ENCODE measurements around the gene APBB1IP. TPM values are rescaled to one million over a fixed set of nuclear protein-coding genes. Genes with fewer than 3 reads are reported as not detected.
"Not testable (repeated sequence)": the region's sequence is repeated elsewhere in the genome, so short reads cannot be mapped to it uniquely, and the experiment has no call there.

Gene APBB1IP
- total RNA-seq, 1 experiment from 2014 or later, result not detected

DNA sequence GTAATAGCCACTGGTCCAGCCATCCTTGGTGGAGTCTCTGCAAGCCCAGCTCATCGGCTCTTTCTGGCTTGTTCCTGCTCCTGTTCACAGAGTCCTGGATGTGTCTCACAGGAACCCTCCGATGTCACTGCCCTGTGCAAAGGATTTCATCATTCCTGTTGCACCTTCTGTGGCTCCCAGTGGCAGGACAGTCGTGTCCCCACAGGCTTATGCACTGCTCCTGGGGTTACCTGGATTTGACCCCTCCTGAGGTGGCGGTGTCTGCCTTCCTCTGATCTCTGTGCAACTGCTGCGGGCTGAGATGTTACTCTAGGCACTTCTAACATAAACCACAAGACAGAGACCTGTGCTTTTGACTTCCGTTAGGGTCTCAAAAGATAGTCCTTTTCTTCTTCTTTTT is 30.6 kb downstream of the APBB1IP start:
- in situ Hi-C loops (cut with HindIII; ENCODE audit: low sequenced_read_pairs), result no loop called here
- DNase-seq (ENCODE audit: low spot score), result no peak

DNA sequence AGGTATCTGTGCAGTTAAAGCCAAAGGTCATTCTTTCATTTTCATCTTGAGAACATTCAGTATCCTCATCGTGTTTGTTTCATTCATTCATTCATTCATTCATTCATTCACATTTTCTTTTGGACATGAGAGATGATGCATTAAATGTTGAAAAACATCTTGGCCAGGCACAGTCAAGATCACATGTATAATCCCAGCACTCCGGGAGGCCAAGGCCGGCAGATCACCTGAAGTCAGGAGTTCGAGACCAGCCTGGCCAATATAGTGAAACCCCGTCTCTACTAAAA is 34.3 kb downstream of the APBB1IP start:
- no peak for DNase-seq (ENCODE audit: low spot score)

DNA sequence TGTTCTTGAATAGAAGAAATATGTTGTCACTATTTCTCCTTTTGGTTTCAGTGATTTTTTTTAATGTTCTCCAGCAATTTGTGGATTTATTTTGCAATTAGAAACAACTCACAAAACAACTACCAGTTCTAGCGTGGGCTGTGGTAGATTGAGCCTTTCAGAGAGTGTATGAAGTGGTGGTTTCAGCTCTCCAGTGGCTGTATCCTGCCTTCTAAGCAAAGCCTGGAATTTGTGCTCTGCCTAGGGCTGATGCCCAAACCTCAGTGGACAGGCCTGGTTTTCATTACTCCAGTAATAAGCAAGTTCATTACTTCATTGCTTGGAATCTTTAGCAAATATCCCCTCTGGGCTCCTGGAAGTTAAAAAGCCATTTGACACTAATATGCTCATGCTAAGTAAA is 35.9 kb downstream of the APBB1IP start:
- in situ Hi-C loops (cut with HindIII; ENCODE audit: low sequenced_read_pairs), result no loop called here
- no peak for DNase-seq (ENCODE audit: low spot score)

More for the DNA sequence above, 34.3 kb downstream of the APBB1IP start:
- in situ Hi-C loops (cut with HindIII; ENCODE audit: low sequenced_read_pairs), result no loop called here

DNA sequence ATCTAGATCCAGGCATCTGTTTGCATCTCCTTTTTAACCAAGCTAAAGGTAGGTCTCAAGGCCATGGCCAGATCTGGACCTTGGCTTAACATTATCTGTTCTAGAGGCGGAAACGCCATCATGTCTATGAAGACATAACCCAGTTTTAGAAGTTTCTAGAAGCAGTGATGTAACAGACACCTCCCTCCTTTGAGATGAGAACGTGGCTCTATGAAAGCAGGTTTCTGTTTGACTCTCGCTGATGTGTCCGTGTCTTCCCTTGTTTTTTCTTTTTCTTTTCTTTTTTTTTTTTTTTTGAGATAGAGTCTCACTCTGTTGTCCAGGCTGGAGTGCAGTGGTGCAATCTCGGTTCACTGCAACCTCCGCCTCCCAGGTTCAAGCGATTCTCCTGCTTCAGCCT is 36.7 kb downstream of the APBB1IP start:
- DNase-seq (ENCODE audit: low spot score); in situ Hi-C loops (cut with HindIII; ENCODE audit: low sequenced_read_pairs): not testable (repeated sequence)

DNA sequence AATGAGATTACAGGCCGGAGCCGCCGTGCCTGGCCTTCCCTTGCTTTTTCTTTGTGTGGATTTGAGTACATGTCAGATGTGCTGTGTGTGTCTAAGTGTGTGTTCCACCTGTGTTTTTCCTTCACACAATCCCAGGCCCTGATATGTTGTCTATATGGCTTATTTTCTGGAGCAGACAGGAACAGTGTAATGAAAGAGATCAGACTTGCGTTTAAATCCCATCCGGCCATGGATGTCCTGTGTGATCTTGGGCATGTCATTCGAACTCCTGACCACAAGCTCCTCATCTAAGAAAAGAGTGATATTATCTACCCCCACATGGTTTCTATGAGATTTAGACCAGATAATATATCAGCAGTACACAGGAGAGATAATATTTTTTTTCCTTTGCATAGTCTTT is 37.2 kb downstream of the APBB1IP start:
- in situ Hi-C loops (cut with HindIII; ENCODE audit: low sequenced_read_pairs), result no loop called here
- DNase-seq (ENCODE audit: low spot score), result no peak

DNA sequence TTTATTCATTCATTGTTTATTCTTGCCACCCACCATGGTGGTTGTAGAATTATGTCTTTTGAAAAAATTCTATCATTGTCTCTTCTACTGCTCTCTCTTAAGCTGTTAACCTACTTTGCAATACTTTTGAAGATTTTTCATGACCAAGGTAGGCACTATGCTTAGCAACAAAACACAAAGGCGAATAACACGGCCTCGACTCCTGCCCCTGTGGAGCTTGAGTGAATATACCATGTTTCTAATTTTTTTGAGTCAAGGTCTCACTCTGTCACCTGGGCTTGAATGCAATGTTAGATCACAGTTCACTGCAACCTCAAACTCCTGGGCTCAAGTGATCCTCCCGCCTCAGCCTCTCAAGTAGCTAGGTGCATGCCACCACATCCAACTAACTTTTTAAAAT is 39.4 kb downstream of the APBB1IP start:
- in situ Hi-C loops (cut with HindIII; ENCODE audit: low sequenced_read_pairs), result no loop called here
- DNase-seq (ENCODE audit: low spot score), result no peak

DNA sequence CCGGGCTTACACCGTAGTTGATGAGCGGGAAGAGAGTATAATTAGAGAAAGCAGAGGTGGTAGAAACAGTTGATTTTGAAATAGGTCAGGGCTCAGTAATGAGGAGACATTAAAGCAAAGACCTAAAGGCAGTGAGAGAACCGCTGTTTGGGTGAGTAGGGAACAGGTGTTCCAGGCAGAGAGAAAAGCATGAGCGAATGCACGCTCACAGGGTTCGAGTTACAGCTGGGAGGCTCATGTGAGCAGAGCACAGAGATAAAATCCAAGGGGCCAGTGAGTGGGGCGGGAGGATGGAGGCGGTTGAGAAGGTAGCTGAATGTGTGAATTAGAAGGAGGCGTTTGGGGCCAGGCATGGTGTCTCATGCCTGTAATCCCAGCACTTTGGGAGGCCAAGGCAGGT is 39.9 kb downstream of the APBB1IP start:
- in situ Hi-C loops (cut with HindIII; ENCODE audit: low sequenced_read_pairs), result no loop called here
- DNase-seq (ENCODE audit: low spot score), result no peak

DNA sequence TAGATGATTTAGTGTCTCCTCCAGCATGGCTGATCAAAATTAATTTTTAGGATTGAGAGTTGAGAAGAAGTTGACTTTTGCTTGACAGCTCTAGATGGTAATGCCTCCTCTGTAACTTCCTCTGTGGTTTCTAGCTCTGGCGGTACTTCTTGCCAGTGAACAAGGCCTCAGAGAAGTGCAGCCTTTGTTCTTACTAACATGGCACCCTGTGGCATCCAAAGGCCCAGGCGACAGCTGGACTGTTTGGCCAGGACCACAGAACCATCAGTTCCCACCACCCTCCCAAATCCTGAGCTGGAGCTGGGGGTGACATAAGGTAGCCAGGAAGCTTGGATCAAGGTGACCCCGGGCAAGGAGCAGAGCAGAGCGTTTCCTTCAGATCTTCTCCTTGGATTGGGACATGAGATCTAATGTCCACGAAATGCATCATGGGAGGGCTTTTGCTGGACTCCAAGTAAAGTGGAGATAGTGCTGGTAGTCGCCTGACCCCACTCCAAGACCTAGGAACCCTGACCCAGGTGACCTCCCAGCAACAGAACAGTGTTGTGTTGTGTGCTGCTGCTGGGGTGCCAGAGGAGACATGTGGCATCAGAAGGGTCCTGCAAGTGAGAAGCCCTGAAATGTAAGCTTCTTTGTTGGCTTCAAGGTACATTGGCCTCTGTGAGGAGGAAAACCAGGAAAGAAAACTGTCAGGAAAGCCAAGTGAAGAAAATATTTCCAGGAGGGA is 41.8 kb downstream of the APBB1IP start:
- DNase-seq (ENCODE audit: low spot score), result no peak

DNA sequence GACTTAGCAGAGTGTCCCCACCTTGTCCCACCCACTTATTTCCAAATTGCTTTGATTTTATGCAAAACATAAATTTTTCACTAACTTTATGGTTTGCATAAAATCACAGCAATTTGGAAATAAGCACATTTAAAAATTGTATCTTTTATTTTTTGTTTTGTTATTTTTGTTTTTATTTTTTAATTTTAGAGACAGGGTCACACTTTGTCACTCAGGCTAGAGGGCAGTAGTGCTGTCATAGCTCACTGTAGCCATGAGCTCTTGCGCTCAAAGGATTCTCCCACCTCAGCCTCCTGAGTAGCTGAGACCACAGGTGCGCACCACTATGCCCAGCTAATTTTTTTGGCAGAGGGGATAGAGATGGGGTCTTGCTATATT is 43.2 kb downstream of the APBB1IP start:
- no peak for DNase-seq (ENCODE audit: low spot score)
- in situ Hi-C loops (cut with HindIII; ENCODE audit: low sequenced_read_pairs), result no loop called here

More for the DNA sequence above, 41.8 kb downstream of the APBB1IP start:
- in situ Hi-C loops (cut with HindIII; ENCODE audit: low sequenced_read_pairs), result no loop called here

DNA sequence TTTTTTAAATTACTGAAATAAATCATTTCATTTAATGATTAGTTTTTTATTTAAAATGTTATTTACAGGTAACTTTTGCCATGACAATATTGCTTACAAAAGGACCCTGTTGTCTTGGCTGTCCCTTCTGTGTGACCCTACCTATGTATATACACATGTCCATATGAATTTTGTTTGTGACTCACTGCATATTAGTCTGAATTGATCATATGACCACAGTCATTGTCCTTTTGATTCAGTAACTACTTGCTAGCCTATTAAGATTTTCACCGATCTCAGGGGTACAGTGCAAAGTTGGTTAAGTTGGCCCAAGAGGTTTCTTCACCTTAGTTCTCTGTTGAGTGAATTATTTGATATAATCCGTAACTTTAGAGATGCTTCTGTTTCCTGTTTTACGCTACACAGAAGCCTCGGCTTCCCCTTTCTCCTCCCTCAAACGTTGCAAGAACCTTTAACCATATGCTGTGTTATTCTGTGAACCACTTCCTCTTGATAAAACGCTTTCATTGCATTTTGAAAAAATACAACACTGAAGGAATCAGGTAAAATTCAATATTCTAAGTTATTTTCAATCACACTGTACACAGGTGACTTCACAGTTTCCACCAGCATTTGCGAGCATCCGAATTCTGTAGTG is 43.9 kb downstream of the APBB1IP start:
- in situ Hi-C loops (cut with HindIII; ENCODE audit: low sequenced_read_pairs), result no loop called here
- no peak for DNase-seq (ENCODE audit: low spot score)

DNA sequence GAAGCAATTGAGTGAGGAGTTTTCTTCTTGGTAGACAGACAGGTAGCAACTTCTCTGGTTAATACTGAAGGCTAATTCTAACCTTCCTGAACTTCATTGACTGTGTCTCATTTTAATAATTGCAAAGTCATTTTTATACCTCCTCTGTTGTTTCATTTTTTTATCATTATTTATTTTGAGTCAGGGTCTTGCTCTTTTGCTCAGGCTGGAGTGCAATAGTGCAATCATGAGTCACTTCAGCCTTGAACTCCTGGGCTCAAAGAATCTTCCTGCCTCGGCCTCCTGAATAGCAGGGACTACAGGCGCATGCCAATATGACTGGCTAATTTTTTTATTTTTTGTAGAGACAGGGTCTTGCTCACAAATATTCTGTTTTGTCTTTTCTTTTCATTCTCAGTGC is 45.4 kb downstream of the APBB1IP start:
- in situ Hi-C loops (cut with HindIII; ENCODE audit: low sequenced_read_pairs), result no loop called here
- DNase-seq (ENCODE audit: low spot score), result no peak

DNA sequence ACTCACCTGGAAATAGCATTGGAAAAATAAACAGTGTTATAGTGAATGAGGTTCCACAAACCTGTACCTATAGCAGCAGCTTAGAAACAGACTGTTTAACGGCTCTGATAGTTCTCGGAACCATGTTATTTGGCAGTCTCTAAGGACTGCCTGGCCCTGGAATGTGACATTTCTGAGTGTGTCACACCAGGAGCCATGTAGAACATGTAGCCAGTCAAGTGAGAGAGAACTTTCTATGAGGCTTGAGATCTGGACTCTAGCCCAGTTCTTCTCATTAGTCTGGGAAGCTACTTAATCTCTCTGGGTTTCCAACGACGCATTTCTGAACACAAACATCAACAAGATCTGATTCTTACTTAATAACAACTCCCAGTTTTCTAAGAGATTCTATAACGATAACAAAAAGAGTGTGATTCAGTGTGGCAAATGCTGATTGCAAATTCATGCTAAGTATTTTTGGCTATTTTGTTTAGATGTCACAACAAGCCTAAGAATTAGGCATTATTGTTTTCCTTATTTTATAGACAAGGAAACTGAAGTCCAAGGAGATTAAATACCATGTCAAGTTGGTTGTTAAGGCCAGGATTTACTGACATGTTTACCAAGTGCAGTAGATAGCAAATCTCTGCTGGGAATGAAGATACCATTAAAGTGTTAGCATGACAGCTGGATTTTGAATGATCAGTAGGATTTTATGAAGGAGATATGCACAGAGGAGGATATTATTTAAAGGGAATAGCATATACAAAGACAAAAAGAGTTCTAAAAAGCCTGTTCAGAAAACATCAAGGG is 47.2 kb downstream of the APBB1IP start:
- no peak for DNase-seq (ENCODE audit: low spot score)
- in situ Hi-C loops (cut with HindIII; ENCODE audit: low sequenced_read_pairs), result no loop called here

DNA sequence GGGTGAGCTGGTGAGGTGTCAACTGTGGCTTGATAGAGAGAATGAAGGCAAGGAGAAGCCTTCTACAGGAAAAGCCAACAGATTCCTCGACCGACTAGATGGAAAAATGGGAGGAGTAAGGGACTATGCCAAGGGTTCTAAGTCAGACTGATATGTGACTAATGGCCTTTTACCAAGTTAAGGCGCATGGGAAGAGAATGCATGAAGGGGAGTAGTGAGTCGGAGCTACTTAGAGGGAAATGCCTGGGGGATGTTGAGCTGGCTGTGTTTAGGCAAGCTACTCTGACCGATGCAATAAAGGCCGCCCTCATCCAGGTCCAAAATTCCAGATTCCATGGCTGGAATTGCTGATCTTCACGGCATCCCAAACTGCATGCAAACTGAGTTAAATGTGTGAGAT is 48.2 kb downstream of the APBB1IP start:
- in situ Hi-C loops (cut with HindIII; ENCODE audit: low sequenced_read_pairs), result no loop called here

DNA sequence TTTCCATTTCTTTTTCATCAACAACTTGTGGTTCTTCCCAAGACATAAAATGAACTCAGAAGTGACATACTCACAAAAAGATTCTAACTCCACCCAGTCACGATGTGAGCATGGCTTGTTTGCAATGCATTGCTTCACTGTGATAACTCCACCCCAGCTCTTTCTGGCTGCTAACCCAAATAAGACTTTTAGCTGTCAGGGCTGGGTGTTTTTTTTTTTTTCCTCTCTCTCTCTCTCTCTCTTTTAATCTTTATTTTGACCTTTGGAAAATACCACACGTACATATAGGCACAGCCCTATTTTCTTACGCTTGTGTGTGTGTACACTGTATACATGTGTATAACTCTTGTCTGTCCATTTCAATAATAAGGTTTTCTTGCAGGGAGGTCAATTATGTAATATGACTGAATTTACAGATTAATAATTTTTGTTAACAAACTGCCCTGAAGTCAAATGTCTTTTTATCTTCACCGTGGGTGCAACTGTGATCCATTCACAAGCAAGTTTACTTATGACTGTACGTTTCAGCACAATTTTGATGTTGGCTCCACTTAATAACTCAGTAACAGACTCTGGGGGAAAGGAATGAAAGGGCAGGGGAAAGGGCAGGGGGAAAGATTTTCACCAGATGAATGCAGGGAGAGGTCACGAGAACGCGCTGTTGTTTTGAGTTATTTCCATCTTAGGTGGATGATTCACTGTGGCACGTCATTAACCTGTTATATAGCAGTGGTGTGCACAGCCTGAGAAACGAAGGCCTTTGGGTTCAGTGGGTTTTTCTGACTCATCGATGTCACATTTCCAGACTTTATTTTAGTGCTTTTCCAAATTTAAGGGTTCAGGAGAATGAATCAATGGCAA is 49.1 kb downstream of the APBB1IP start:
- in situ Hi-C loops (cut with HindIII; ENCODE audit: low sequenced_read_pairs), result no loop called here
- no peak for DNase-seq (ENCODE audit: low spot score)

More for the DNA sequence above, 48.2 kb downstream of the APBB1IP start:
- no peak for DNase-seq (ENCODE audit: low spot score)

DNA sequence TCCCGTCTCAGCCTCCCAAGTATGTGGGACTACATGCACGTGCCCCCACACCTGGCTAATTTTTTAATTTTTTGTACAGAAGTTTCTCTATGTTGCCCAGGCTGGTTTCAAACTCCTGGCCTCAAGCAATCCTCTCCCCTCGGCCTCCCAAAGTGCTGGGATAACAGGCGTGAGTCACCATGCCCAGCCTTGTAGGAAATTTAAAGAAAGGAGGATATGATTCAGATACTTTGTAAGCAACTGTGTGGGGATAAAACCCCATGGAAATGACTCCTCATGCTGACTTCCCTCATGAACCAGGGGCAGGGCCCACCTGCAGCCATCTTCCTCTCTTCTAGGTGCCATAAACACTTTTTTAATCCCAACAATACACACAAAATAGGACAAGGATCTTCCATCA is 50.2 kb downstream of the APBB1IP start:
- in situ Hi-C loops (cut with HindIII; ENCODE audit: low sequenced_read_pairs), result no loop called here

DNA sequence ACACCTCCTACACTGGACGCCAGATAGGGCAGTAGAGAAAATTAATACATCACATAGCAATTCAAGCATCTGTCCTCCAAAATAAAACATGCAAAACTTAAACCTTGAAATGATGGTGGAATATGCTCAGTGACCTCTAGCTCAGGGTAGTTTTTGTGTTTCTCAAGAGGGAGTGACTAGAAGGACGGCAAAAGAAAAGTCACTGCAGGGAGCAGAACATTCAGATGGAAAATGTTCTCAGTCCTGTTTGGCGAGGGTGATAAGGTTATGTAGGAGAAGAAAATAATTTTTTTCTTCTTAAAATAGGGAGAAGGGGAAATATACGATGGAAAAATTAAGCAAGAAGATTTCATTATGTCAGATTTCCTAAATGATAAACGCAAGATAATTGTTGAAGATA is 50.9 kb downstream of the APBB1IP start:
- in situ Hi-C loops (cut with HindIII; ENCODE audit: low sequenced_read_pairs), result no loop called here
- DNase-seq (ENCODE audit: low spot score), result no peak

More for the DNA sequence above, 50.2 kb downstream of the APBB1IP start:
- no peak for DNase-seq (ENCODE audit: low spot score)

DNA sequence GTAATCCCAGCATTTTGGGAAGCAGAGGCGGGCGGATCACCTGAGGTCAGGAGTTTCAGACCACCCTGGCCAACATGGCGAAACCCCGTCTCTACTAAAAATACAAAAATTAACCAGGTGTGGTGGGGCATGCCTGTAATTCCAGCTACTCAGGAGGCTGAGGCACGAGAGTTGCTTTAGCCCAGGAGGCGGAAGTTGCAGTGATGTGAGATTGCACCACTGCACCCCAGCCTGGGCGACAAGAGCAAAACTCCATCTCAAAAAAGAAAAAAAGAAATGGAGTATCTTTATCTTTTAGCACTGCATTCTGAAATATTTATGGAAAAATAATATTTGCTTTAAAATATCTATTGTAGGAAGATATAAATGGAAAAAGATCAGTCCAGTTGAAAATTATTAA is 52.2 kb downstream of the APBB1IP start:
- in situ Hi-C loops (cut with HindIII; ENCODE audit: low sequenced_read_pairs); DNase-seq (ENCODE audit: low spot score): not testable (repeated sequence)

DNA sequence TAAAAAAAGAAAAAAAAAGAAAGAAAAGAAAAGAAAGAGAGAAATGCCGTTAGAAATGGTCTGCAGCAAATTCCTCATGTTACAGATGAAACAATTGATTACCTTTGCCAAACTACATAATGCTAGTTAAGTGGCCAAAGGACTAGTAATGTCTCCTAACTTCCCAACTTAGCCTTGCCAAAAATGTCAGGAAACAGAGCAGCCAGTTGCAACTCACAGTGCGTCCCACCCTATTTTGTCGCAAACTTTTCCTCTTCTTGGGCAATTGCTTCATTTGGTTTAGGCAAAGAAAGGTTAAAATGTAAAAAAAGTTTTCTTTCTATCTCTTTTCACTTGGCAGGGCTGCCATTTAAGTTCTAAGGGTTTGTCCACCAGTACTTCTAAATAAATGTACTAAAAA is 53.1 kb downstream of the APBB1IP start:
- DNase-seq (ENCODE audit: low spot score), result no peak
- in situ Hi-C loops (cut with HindIII; ENCODE audit: low sequenced_read_pairs), result no loop called here

DNA sequence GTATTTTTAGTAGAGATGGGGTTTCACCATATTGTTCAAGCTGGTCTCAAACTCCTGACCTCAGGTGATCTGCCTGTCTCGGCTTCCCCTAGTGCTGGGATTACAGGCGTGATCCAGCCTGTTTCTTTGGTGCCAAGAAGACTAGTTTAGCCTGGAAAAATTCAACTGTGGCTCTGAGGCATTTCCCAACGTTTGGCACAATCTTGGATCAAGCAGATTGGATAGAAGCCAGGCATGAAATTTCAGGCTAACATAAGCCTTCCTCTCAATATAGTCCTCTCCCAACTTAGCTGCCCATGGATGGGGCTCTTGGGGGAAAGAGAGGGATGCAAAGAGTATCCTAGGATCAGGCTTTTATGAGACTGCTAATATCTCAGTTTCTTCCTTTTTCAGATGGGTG is 53.8 kb downstream of the APBB1IP start:
- no peak for DNase-seq (ENCODE audit: low spot score)
- in situ Hi-C loops (cut with HindIII; ENCODE audit: low sequenced_read_pairs), result no loop called here

DNA sequence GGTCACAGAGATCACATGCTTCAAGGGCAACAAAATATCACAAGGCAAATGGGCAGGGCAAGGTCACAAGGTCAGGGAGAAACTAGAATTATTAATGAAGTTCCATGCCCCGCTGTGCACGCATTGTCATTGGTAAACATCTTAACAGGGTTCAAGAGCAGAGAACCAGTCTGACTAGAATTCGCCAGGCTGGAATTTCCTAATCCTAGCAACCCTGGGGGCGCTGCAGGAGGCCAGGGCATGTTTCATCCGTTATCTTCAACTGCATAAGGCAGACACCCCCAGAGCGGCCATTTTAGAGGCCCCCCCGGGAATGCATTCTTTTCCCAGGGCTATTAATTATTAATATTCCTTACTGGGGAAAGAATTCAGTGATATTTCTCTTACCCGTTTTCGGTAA is 54.6 kb downstream of the APBB1IP start:
- DNase-seq (ENCODE audit: low spot score); in situ Hi-C loops (cut with HindIII; ENCODE audit: low sequenced_read_pairs): not testable (repeated sequence)
